Endothelial cell (in vitro differentiated cells): ENCODE data around the gene PUS1. TPM values are rescaled to one million over a fixed set of nuclear protein-coding genes. Genes with fewer than 3 reads are reported as not detected.
A peak's percentile ranks its signal among the peaks of the same experiment; 100 is the strongest.

Experiments used
- DNase-seq: peaks from one replicate; pipeline ENCODE4 v3.0.0; 2021; ENCODE audit warnings: low spot score
- H3K27ac Mint-ChIP-seq: one replicate; pipeline ENCODE4 v1.8.0; 2021; ENCODE audit warnings: mixed read lengths, inconsistent platforms; ENCODE audit not compliant: unreplicated experiment
- H3K27me3 Mint-ChIP-seq: one replicate; pipeline ENCODE4 v1.8.0; 2021; ENCODE audit warnings: mild to moderate bottlenecking, moderate library complexity, mixed read lengths, inconsistent platforms; ENCODE audit not compliant: unreplicated experiment
- H3K36me3 Mint-ChIP-seq: one replicate; pipeline ENCODE4 v1.8.0; 2021; ENCODE audit warnings: mild to moderate bottlenecking, low read depth, mixed read lengths, inconsistent platforms; ENCODE audit not compliant: unreplicated experiment
- H3K4me1 Mint-ChIP-seq: one replicate; pipeline ENCODE4 v1.8.0; 2021; ENCODE audit warnings: mild to moderate bottlenecking, mixed read lengths, inconsistent platforms; ENCODE audit not compliant: unreplicated experiment
- H3K4me3 Mint-ChIP-seq: one replicate; pipeline ENCODE4 v1.8.0; 2021; ENCODE audit warnings: mild to moderate bottlenecking, mixed read lengths, inconsistent platforms; ENCODE audit not compliant: unreplicated experiment
- H3K9me3 Mint-ChIP-seq: one replicate; pipeline ENCODE4 v1.8.0; 2021; ENCODE audit warnings: mixed read lengths, inconsistent platforms; ENCODE audit not compliant: unreplicated experiment
- total RNA-seq: library from RNA; stranded (reverse); fragmentation: NEBNext Ultra II Directional; extraction: Animal tissue kit (Norgen Biotek cat#: 25700); gene quantifications from one replicate; pipeline ENCODE4 v1.2.1, GENCODE V29; 2021; ENCODE audit not compliant: unreplicated experiment
- TF ChIP-seq, protein P1 (sequence below): fragments of 200-600 bp; sonication (generic); IDR thresholded peaks from one replicate; pipeline ENCODE4 v1.5.0; 2021; ENCODE audit warnings: antibody characterized with exemption; ENCODE audit not compliant: unreplicated experiment

Gene PUS1
- total RNA-seq, 1 donor from 2014 or later, result 25.8 TPM

DNA sequence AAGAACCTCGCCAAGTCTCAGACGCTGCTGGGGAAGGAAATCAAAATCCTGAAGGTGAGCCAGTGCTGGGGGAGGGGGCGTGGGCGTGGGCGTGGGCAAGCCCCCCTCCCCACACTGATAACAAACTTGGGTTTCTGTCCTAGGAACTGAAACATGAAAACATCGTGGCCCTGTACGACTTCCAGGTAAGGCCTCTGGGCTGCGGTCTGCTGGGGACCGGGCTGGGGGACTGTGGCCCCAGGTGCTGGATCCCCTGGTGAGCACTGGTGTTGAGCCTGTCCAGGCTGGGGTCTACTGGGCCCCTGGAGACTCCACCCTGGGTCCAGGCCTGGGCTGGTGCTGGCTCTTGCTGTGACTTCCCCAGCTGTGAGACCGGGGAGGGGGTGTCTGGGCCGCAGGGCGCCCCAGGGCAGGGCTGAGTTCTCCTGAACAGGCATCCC is 33.4 kb upstream of the PUS1 start:
- Mint-ChIP-seq H3K4me3 (peak overlapping the region; percentile 85), H3K27ac (no peak overlapping the region), H3K9me3 (no peaks in the 10 kb centered on the region), H3K36me3 (no peaks in the 10 kb centered on the region), H3K27me3 (peaks cover 7% of the 10 kb centered on the region), H3K4me1 (no peaks in the 10 kb centered on the region)
- DNase-seq, result no peak
- TF ChIP-seq, protein P1, sequence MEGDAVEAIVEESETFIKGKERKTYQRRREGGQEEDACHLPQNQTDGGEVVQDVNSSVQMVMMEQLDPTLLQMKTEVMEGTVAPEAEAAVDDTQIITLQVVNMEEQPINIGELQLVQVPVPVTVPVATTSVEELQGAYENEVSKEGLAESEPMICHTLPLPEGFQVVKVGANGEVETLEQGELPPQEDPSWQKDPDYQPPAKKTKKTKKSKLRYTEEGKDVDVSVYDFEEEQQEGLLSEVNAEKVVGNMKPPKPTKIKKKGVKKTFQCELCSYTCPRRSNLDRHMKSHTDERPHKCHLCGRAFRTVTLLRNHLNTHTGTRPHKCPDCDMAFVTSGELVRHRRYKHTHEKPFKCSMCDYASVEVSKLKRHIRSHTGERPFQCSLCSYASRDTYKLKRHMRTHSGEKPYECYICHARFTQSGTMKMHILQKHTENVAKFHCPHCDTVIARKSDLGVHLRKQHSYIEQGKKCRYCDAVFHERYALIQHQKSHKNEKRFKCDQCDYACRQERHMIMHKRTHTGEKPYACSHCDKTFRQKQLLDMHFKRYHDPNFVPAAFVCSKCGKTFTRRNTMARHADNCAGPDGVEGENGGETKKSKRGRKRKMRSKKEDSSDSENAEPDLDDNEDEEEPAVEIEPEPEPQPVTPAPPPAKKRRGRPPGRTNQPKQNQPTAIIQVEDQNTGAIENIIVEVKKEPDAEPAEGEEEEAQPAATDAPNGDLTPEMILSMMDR, result no peak

- Mint-ChIP-seq H3K36me3 (no peaks in the 10 kb centered on the region), H3K4me3 (peak overlapping the region; percentile 85)
- TF ChIP-seq, protein P1, result no peak
These were observed 32.8 kb upstream of the PUS1 start for GRCh38 chr12:131896080-131896810.

DNA sequence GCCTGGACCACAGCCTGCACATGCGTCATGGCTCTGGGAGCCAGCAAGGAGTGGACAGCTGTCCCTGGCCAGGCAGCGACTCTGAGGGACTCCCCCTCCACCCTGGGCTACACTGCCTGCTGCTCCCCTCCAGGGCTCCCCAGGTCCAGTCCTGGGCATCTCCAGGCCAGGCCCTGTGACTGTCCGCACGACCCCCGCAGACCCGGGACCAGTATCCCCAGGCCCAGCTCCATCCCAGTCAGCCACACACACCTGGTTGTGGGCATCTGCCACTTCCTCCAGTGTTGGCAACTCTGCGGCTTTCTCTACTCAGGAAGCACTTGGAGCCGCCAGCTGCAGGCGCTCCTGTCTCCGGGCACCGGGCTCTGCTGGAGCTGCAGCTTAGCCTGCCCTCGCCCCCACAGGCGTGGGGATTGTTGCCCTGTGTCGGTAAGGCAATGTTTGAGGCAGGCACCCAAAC is 32.2 kb upstream of the PUS1 start:
- Mint-ChIP-seq H3K27ac (no peak overlapping the region), H3K4me3 (peak overlapping the region; percentile 31), H3K9me3 (no peaks in the 10 kb centered on the region), H3K27me3 (peaks cover 4% of the 10 kb centered on the region), H3K4me1 (no peaks in the 10 kb centered on the region), H3K36me3 (no peaks in the 10 kb centered on the region)
- TF ChIP-seq, protein P1, result no peak
- no peak for DNase-seq

More at GRCh38 chr12:131896080-131896810, 32.8 kb upstream of the PUS1 start:
- Mint-ChIP-seq H3K9me3 (no peaks in the 10 kb centered on the region), H3K27ac (no peak overlapping the region), H3K4me1 (no peaks in the 10 kb centered on the region), H3K27me3 (peaks cover 7% of the 10 kb centered on the region)
- peak; percentile 83 for DNase-seq

GRCh38 chr12:131897276-131897675 is 31.8 kb upstream of the PUS1 start:
- no peaks in the 10 kb centered on the region for H3K9me3 Mint-ChIP-seq
- H3K4me3 Mint-ChIP-seq, result peak overlapping the region; percentile 21
- TF ChIP-seq, protein P1, result no peak
- no peaks in the 10 kb centered on the region for H3K4me1 Mint-ChIP-seq
- H3K27me3 Mint-ChIP-seq, result peaks cover 4% of the 10 kb centered on the region
- no peak overlapping the region for H3K27ac Mint-ChIP-seq
- no peaks in the 10 kb centered on the region for H3K36me3 Mint-ChIP-seq
- DNase-seq, result no peak

- Mint-ChIP-seq H3K4me3 (peak overlapping the region; percentile 56), H3K4me1 (no peaks in the 10 kb centered on the region), H3K27me3 (peaks cover 4% of the 10 kb centered on the region), H3K27ac (no peak overlapping the region), H3K36me3 (no peaks in the 10 kb centered on the region), H3K9me3 (no peaks in the 10 kb centered on the region)
- TF ChIP-seq, protein P1, result no peak
- DNase-seq, result no peak
These were observed 31.2 kb upstream of the PUS1 start for GRCh38 chr12:131897875-131898274.
